ENCODE results near the gene RAB3GAP2.
"Not testable (repeated sequence)": the region's sequence is repeated elsewhere in the genome, so short reads cannot be mapped to it uniquely, and the experiment has no call there.

RAB3GAP2 gene

DNA sequence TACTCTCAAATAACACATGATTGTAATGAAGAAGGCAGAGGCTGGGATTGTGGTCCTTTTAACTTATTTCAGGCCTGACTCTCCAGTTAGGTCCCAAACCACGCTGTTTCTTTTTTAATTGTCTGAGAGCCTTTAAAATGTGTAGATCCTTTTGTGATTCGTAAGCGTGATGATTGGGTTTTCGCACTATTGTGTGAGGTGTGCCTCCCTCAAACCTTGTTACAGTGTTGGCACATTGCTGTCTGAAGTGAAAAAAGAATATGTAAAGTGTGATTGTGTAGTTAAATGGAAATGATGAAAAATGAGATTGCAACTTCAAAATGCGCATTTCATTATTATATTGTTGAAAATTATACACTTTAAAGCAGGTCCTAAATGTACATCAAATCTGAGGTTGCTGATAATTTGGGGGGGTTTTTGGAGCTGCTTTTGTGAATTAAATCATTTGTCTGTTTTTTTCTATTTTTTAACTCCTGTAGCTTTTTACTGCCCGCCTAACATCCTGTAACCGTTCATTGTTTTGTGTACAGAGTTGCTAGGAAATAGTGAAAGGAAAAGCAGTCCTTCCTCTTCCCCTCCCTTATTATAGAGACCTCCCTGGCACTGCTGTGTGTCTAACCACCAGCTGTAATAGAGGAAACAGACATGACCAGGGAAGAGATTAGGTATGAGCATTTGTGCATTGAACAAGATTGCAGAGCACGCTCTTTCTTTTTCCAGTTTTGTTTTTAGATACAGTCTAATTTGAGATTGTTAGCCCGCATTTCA is 135.1 kb downstream of the RAB3GAP2 start:
- DNase-seq (ENCODE audit: low read depth) = no peak

DNA sequence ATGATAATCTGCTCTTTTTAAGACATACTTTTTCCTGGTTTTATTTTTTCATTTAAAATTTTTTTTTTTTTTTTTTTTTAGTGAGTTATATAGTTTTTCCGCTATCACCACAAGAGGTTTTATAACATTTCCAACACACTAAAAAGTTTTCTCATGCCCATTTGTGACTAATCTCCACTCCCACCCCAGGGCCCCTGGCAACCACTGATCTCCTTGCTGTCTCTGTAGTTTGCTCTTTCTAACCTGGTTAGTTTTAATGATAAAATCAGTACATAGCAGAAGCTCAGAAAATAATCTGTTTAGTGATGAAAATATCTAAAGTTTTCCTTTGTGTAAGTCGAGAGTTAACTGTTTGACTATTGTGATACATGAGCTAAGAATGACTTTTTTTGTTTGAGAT is 136.5 kb downstream of the RAB3GAP2 start:
- no peak for DNase-seq (ENCODE audit: low read depth)

GRCh38 chr1:220129479-220130210 is 142.6 kb downstream of the RAB3GAP2 start:
- DNase-seq (ENCODE audit: low read depth) = no peak

- no peak for DNase-seq (ENCODE audit: low read depth)
Observed at GRCh38 chr1:220127076-220127475, 145.2 kb downstream of the RAB3GAP2 start.

GRCh38 chr1:220124542-220124941 is 147.7 kb downstream of the RAB3GAP2 start:
- DNase-seq (ENCODE audit: low read depth) = no peak

GRCh38 chr1:220123889-220124288 is 148.4 kb downstream of the RAB3GAP2 start:
- DNase-seq (ENCODE audit: low read depth) = no peak

GRCh38 chr1:220123066-220123465 is 149.2 kb downstream of the RAB3GAP2 start:
- DNase-seq (ENCODE audit: low read depth) = no peak

DNA sequence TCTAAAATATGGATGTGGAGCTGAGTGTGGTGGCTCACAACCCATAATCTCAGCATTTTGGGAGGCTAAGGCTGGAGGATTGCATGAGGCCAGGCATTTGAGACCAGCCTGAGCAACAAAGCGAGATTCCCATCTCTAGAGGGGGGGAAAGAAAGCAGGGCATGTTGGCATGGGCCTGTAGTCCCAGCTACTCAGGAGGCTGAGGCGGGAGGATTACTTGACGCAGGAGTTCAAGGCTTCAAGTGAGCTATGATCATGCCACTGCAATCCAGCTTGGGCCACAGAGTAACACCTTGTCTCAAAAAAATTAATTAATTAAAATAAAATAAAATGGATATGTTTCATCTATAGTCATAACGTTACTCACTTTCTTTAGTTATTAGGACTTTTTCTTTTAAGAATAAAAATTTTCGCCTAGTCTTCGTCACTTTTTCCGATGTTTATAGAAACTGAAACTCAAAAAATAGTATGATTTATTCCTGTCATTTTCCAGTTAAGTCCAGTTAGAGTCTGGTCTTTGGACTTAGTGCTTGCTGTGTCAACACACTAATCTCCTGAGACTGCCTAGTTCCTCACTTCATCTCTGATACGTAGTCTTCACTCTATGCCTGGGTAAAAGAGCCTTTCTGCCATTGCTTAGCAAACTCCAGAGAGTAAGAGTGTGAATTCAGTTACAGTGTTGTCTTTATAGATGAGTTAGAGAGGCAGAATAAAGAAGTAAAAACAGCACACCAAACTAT is 150.3 kb downstream of the RAB3GAP2 start:
- DNase-seq (ENCODE audit: low read depth) = no peak

DNA sequence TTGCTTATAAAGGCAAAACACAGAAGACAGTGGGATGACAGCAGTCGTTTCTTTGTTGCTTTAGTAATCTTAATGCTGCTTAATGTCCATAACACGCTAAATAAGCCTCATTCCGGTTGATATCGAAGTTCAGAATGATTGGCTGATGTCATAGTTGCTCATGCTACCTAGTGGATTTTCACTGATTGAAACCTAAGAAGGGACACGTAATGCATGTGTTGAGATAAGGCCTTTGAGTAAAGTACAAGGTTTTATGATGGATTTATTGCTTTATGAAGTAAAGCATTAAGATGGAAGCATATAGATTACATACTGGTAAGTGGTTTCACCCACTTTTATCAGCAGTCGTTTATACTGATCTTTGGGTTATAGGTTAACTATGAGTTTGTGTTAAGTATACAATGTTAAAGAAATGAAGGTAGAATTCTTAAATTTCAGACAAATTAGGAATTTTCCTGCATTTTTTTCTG is 153.2 kb downstream of the RAB3GAP2 start:
- no peak for DNase-seq (ENCODE audit: low read depth)

- no peak for DNase-seq (ENCODE audit: low read depth)
Observed at GRCh38 chr1:220113136-220113695, 159.0 kb downstream of the RAB3GAP2 start.

- DNase-seq (ENCODE audit: low read depth) = not testable (repeated sequence)
Observed at GRCh38 chr1:220112600-220112999, 159.7 kb downstream of the RAB3GAP2 start.

GRCh38 chr1:220110473-220110872 is 161.8 kb downstream of the RAB3GAP2 start:
- DNase-seq (ENCODE audit: low read depth) = not testable (repeated sequence)

DNA sequence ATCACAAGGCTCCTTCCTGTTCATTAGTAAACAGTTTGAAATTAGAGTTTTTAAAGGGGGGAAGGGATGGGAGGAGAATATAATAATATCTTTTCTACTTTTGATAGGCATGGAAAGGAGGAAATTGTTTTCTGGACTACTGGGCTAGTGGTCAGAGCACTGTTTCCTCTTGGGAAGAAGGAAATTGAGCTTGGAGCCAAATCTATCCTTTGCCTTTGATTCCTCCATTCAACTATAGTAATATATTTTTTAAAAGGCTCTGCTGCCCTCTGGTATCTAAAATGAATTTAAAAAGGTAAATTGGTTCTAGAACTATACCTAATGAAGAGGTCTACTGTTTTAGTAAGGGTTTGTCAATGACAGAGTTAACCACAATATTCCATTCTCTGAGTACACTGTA is 172.4 kb downstream of the RAB3GAP2 start:
- no peak for DNase-seq (ENCODE audit: low read depth)

All from HS-5 (cell line).